HUDEP-2 (cell line): ENCODE measurements around the gene CHD6.

ENCODE experiments used
- DNase-seq, 76 experiments: peaks; one replicate each; lab custom pipeline; 2025; ENCODE audit not compliant: unreplicated experiment in 76 of 76; lab: John Stamatoyannopoulos, UW

CHD6 gene

DNA sequence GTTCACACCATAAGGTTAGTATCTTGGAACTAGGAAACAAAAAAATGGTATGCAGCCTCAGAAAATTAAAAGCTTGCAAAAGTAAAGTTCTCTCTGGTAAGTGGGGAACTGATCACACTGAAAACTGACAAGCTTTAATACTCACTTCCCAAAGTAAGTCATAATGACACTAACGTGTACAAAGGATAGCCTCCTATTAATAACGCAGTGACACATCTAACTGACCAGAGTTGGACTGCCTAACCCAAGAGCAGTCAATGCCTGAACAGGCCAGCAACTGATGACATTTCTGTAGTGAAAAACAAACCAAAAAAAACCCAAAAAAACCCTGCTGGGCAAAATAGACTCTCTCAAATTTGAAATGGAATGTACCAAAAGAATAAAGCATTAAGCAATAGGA, 30.7 kb downstream of the CHD6 start:
- no peak for DNase-seq

DNA sequence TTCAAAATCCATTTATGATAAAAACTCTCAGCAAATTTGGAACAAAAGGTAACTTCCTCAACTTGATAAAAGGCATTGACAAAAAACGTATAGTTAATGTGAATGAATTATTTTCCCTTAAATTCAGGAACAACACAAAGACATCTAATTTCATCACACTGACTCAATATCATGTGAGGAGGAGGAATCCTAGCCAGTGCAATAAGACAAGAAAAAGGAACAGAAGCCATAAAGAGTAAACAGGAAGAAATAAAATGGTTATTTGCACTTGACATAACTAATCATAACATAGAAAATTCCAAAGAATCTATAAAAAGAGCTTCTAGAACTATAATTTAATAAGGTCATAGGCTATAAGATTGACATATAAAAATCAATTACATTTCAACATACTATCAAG, 31.4 kb downstream of the CHD6 start:
- no peak for DNase-seq

DNA sequence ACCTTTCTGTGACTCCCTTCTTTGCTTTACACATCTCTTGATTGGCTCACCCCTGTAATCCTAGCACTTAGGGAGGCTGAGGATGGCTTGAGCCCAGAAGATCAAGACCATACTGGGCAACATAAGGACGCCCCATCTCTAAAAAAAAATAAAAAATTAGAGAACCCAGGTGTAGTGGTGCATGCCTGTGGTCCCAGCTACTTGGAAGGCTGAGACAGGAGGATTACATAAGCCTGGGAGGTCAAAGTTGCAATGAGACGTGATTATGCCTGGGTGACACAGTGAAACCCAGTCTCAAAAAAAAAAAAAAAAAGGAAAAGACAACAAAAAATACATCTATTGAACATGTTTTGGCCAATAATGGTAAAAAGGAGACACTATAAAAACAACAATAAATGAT, 37.8 kb downstream of the CHD6 start:
- DNase-seq, result no peak

DNA sequence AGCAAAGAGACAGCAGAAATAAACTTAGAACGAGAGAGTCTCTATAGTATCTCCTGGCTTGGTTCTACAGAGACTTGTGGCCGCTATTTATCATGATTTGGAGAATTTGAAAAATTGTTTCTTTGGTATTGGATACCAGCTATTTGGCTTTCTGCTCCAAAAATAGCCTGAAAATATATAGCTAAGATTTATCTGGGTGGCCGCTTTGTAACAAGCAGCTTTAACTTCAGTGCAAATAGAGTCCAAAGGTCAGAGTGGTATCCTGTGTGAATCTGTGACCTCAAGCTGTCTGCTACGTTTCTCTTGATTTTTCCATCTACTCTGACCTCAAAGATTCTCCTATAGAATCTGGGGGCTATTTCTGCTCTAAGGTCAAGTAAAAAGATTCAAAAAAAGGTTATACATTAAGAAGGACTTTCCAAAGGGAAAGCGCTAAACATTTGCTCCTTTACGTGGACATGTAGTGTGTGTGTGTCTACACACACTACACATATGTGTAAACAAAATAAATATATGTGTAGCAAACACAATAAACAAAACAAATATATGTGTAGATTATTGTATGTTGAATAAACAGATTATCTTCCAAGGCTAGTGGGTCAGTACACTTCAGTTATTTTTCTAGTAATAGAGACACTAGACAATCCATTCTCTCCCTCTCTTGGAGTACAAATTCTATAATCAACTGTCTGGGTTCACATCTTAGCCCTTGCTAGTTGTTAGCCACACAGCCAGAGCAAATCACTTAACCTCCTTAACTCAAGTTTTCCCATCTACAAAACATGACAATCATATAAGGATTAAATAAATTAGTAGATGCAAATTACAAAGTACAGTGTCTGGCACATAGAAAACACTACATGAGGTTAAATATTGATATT, 40.8 kb downstream of the CHD6 start:
- DNase-seq, result no peak

DNA sequence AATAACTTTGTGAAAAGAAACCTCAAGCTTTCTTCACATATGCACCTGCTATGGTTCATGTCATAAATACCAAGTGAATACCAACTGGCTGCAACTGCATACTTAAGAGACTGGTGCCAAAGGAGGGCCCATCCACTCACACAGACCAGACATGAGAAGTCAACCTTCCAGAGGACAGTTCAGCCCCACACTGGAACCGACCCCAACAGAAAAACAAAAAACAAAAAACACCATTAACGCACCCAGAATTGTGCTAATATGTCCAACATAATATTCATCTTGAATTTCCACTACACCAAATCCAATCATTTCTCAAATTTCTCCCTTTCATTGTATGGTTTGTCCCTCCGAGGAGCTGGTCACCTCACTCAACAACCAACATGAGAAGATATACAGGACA, 42.8 kb downstream of the CHD6 start:
- DNase-seq, result no peak

DNA sequence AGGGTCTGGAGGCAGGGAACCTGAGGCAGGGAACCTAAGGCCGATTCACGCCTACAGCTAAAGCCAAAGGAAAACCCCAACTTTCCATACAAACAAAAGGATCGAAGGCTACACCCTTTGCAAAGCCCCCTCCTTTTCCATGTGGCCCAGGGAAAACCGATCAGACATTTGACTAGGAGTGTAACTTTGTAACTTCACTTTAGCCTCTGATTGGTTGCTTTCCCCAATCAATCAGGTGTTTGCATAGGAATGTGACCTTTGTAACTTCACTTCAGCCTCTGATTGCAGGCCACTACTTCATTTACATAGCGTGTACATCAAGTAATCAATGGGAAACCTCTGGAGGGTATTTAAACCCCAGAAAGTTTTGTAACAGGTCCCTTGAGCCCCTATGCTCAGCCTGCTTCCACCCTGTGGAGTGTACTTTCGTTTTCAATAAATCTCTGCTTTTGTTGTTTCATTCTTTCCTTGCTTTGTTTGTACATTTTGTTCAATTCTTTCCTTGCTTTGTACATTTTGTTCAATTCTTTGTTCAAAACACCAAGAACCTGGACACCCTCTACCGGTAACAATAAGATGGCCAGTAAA, 43.3 kb downstream of the CHD6 start:
- DNase-seq, result no peak

DNA sequence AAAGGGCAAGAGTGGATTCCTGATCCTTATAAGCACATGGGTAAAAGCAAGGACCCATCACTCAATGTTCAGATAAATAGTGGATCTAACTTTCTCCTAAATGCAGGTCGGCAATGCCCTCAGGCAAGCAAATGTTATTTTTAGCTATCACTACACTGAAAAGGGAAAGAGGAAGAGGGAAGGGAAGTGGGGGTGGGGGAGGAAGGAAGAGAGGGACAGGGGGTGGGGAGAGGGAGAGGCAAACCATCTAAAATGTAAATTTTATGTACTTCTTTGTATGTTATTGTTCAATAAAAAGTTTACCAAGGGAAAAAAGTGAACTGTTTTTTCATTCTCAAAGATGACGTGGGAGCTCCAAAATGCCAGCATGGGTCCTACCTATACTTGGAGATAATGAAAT, 44.2 kb downstream of the CHD6 start:
- DNase-seq, result no peak

DNA sequence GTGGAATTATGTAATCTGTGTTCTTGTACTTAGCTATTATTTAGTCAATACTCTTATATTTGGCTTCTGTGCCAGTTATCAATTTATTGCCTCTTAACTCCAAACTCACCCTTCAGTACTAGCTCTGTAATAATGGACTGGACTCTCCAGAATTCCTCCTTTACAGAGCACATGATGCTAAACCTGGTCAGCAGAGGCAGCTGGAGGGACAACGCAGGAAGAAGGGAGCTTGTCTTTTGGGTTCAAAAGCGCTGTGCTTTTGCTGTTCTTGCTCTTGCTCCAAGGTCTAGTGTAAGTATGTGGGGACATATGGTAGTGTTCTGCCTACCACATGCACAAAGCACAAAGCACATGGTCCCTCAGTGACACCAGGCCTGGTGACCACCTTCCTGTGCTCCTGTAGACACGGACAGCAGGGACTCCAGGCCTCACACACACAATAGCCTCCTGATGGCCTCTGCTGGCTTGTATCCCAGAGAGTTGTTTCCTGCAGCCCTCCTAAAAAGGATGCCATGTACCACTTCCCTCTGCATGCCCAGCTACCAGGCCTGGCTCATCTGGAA, 46.1 kb downstream of the CHD6 start:
- no peak for DNase-seq

DNA sequence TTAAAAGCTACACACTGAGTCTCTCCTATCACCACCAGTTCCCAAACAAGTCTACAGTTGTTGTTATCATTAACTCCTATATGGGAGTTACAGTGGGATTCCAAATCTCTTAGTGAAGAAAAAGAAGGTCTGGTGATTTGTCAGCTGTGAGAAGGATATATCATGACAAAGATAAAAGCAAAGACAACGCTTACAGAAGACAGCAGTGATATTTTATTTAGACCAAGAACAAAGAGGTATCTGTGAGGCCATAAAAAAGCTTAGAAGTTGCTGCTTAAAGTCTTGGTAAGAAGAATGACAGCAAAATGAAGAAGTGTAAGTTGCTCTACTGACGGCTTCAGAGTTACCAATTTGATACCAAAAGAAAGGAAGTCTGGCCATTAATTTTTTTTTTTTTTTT, 47.2 kb downstream of the CHD6 start:
- no peak for DNase-seq

DNA sequence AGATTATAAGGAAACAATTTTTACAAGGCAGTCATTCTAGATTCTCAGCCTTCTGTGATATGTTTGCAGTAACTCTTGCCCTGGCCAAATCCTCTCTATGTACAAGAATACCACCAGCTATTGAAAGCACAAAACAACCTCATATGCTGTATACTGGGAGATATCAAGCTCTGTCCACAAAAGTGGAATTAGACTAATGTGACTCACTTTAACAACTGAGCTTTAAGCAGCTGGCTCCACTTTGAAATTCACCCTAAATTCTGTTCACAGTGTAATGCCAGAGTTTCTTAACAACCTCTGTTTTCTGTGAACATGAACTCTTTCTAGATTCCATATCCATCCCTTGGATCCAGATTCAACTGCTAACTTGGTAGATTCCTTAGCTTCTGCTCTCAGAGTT, 47.6 kb downstream of the CHD6 start:
- no peak for DNase-seq

DNA sequence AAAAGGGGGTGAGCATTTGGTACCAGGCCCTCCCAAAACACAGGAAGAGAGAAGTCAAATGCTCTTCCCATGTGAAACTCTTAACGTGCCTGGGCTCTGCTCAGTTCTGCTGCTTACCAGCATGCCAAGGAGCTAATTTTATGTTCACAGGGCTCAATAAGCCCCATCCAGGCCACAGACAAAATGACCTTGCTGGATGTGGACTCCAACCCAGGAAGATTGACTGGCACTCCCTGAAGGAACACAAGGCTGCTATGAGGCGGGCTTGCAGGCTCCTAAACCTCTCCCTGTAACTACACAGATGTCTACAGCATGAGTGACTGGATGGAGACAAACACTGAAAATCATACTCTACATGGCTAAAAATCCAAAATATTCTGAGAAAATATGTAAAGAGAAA, 50.6 kb downstream of the CHD6 start:
- no peak for DNase-seq

DNA sequence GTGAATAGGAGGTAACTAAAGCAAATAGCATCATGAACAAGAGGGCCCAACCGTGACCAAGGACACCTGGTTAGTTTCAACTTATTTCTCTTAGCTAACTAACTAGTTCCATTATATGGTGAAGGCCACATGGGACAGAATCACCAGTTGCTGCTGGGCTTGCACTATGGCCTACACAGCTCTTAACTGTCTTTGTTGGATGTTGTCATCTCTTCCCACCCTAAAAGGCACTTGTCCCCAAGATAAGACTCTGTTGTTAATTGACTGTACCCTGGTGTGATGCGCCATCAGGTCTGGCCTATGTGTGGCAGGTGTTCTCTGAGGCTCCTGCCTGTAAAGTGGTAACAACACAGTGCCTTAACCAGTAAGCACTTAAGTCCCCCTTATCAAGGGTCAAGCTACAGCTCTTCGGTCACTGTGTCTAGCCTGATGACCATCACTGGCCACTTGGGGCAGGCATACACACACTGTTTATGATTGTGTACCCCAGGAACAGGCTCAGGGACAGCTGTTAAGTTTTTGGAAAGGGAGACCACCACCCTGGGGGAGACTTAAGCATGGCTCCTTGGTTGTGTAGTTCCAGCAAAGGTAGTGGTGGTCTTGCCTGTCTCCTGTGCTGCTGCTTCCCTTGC, 51.2 kb downstream of the CHD6 start:
- no peak for DNase-seq

DNA sequence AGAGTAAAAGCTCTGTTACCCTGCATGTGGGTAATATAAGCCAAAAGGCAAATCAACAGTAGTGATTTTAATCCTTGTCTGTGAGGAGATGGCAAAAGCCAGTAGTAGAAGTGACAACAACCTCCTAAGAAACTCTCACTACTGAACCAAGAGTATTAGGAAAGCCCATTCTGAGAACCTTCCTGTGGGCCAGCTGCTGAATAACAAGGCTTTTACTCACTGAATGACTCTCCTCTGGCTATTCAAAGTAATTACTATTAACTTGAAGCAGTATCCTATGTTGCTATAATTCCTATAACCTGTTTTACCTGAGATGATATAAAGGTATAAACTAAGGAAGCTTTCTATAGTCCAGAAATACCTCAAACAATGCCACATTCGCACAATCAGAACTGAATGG, 55.1 kb downstream of the CHD6 start:
- no peak for DNase-seq

DNA sequence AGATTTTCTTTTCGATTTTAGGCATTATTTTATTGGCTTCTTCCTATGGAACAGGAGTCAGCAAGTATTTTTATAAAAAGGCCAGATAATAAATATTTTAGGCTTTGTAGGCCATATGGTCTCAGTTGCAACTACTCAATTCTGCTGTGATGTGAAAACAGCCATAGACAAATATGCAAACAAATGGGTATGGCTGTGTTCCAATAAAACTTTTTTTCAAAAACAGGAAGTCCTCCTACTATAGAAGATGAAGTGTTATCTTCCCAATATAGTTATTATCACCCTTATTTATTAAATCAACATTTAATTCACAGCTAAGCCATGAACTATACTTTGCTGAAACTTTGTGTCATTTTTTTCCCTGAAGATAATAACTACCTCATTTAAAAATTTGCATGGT, 57.2 kb downstream of the CHD6 start:
- no peak for DNase-seq

DNA sequence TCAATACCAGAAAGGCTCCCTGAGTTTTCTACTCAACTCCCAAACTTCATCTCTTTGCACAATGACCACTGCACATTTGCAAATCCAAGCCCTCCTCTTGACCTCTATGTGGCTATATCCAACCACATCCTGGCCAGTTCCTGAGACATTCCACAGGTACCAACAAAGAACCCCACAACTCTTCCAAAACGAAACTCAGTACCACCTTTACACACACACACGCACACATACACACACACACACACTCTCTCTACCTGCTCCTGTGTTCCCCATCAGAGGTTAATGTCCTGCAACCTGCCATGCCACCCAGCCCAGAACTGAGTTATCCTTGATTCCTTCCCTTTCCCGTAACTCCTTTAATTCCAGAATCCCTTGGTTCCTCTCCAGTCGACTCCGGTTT, 58.5 kb downstream of the CHD6 start:
- no peak for DNase-seq

DNA sequence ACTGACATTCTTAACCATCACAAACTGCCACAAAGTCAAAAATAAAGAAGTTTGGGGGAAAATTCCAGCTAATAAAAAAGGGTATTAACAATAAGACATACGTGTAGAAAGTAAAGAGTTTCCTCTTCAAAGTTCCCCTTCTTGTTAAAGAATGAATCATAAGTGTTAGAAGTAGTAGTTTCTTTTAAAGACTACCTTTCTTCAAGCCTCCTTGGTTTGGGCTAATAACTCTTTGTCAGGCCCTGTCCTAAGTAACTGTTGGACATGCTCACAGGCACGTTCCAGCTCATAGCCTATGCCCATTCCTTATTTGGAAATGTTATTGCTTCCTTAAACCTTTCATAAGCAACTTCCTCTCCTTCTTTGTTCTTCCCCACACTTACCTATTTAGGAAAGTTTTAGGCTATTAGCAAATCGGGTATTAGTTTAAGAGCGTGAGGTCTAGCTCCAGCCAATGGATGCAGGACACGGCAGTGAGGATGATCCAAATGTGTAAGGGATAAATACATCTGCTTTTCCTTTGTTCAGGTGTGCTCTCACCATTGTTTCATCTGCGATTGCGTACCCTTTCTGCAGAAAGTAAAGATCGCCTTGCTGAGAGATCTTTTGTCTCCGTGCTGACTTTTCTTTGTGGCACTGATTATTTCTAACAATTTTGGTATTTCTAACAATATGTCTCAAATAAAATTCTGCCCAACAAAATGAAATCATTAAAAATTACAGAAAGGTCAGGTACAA, 64.9 kb downstream of the CHD6 start:
- DNase-seq, result no peak

DNA sequence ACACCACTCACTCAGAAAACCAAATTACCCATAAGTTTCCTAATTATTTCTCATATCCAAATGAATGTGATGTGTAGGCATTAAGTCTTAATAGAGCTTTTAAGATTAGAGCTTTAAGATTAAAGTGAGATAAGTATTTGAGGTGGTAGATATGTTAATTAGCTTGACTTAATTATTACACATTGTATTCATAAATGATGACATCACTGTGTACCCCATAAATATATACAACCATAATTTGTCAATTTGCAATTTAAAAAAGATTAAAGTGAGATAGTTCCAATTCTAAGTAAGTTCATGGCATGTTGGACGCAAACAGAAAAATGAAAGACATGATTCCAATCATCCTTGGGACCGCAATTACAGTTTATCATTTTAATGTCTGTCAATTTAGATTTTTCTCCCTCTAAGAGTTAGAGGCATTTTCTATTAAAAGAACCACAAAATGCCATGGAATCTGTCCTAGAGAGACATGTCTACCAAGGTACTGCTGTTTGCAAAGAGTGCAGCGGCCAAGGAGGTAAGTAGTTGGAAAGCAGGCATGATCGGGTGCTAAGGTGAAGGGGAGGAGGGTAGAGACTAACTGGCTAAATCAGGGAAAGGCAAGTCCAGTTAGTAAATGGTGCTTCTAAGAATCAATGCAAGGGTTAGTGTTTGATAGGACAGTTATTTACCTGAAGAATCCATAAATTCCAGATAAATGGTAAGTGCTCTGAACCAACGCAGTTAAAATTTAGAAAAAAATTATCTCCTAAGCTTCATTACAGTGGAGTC, 65.7 kb downstream of the CHD6 start:
- no peak for DNase-seq

DNA sequence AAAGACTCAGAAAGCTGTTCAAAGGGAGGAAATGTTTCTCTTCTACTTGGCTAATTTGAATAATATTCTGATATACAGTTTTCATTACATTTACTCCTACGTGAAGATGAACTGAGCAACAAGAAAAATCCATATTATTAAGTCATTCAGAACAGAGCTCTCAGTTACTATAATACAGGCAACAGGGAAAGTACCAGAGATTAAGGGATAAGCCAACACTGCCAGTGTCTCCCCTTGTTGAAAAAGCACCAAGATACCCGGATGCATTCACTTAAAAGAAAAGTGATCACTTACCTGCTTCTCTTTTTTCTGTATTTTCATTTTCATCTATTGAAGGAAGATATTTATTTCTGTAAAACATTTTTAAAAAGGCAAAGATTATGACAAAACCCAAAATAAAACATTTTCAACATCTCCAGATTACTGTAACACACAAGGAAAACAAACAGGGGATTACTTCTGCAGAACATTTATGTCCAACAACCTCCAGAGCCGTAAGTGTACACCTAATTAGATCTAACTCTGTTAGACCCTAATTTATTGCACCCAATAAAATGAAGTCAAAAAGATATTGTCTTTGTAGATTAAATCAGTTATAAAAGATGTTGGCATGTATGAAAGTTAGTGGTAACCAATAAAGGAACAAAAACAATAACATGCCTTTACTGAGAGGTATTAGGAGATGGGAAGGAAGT, 67.0 kb downstream of the CHD6 start:
- no peak for DNase-seq

DNA sequence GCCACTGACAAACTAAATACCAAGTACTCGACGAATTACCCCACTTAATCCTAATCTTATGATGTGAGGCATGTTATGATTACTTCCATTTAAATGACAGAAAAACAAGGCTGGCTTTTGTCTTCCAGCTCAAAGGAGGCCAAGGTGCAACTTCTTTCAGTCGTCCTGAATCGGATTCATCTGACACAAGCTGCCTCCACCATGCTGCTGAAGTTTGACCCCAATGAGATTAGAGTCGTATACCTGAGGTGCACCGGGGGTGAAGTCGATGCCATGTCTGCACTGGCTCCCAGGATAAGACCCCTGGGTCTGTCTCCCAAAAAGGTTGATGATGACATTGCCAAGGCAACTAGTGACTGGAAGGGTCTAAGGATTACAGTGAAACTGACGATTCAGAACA, 71.0 kb downstream of the CHD6 start:
- no peak for DNase-seq

DNA sequence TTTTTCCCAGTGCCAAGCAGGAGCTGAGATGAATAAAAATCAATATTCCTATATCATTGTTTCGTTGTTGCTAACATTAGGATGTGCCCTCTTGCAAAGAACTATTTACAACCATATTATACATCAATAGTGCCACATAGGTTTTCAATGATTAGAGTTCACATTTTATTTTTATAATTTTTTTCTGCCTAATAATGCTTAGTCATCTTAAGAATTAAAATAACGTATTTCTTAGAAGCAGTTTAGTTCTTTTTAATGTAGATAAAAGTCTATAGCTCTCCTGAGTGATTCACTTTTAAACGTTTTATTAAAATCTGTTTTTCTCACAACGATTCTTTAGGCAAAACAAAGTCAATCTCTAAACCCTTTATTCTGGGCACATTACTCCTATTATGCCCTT, 71.6 kb downstream of the CHD6 start:
- DNase-seq, result no peak
